Fibroblast of skin of left biceps (primary cell): ENCODE measurements around the gene RHBDD3.
A peak's percentile ranks its signal among the peaks of the same experiment; 100 is the strongest.

Experiments used
- DNase-seq, 2 experiments: peaks; one replicate each; pipeline ENCODE4 v3.0.0-alpha.2; 2013; ENCODE audit warnings: low read depth in 2 of 2

The RHBDD3 gene

DNA sequence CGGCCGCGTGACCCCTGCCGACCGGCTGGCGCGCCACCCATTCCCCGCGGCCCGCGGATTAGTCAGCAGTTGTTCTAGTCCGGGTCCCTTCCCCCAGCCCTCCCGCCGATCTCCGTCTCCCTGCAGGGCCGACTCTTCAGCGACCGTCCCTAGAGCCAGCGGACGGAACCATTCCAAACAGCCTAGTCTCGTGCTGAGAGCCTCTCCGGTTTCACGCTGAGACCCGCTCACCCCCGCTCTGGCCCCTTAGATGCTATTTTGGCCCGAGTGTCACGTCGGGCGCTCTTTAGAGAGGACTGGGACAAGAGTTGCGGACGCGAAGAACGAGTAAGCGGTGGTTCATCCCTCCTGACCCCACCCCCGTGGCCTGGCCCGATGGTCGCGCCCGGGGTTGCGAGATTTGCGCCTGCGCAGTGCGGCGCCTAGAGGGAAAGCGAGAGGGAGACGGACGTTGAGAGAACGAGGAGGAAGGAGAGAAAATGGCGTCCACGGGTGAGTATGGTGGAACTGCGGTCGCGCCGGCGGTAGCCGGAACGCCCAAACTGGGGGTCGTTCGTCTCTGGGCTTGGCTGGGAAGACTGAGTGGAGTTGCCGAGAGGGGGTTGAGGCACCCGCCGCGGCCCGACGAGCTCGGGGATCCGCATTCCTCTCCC lies at the start of gene RHBDD3, which contains the start of gene EWSR1:
RHBDD3 (minus strand) TSS at position 124 of the 653 bp plus-strand sequence. CDS start 2,355 bp downstream, outside the sequence.
EWSR1 (plus strand) TSS at position 411 of the 653 bp plus-strand sequence; CDS start at position 480, 69 bp downstream.
- DNase-seq: peak; percentile 95 to 96

DNA sequence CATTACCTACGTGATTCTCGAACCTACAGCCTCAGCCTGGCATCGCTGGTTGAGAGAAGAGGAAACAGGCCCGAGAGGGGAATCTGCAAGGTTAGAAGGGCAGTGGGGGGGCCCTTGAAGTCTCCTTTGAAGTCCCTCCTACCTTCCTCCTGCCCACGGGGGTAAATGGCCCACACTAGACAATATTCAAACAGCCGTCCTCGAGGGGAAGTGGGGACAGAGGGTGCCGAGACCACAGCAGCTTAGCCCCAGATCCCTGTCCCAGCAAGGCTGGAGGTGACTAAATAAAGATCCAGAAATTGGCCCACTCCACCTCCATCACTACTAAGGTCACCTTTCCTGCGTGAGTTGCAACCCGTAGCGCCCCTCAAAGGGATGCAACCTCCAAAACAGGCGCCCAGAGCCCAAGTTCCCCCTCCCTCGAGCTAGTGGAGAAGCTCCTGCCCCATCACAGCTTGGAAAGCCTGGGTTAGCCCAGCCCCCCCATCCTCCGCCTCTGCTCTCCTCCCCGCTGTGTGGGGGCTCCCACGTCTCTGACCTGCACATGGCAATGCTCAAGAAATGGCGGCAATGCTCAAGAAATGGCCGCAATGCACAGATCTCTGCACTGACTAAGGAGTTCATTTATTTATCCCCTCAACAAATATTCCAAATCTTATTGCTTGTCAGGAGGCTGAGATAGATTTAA lies 48.5 kb upstream of the RHBDD3 start:
- DNase-seq: no peak

DNA sequence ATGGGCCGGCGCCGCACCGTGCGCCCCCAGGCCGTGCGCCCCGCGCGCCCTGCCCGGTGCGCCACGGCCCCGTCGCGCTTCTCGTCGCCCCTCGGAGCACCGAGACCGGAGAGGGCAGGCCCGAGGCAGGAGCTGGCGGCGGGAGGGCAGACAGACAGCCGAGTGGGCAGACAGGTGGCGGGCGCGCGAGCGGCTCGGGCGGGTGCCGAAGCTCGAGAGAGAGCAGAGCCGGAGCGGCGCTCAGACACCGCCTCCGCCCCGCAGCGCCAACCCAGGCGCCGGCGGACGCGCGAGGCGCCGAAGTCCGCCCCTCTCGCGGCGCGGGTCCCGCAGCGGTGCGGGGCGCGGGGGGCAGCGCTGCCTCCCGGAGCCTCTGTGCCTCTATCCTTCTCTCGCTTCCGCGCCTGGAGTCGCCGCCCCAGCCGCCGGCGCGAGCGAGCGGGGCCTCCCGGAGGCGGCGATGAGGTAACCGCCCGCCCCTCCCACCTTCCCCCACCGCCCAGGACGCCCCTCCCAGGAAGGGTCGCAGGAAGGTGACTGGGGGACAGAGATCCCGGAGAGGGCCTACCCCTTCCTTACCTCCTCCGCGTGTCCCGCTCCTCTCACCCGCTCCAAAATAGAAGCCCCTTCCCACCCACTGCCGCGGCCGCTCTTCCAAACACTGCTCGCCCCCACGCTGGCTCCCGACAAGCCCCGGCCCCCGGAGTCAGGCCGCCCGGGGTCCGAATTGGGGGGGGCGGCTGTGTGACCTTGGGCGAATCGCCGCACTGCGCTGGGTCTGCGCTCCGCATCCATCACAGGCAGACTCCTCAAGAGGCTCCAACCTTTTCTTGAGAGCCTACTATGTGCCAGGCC lies 47.7 kb upstream of the RHBDD3 start, which contains the start of gene RASL10A:
RASL10A (minus strand) TSS at position 412 of the 855 bp plus-strand sequence. CDS start 451 bp downstream, outside the sequence.
- no peak for DNase-seq

DNA sequence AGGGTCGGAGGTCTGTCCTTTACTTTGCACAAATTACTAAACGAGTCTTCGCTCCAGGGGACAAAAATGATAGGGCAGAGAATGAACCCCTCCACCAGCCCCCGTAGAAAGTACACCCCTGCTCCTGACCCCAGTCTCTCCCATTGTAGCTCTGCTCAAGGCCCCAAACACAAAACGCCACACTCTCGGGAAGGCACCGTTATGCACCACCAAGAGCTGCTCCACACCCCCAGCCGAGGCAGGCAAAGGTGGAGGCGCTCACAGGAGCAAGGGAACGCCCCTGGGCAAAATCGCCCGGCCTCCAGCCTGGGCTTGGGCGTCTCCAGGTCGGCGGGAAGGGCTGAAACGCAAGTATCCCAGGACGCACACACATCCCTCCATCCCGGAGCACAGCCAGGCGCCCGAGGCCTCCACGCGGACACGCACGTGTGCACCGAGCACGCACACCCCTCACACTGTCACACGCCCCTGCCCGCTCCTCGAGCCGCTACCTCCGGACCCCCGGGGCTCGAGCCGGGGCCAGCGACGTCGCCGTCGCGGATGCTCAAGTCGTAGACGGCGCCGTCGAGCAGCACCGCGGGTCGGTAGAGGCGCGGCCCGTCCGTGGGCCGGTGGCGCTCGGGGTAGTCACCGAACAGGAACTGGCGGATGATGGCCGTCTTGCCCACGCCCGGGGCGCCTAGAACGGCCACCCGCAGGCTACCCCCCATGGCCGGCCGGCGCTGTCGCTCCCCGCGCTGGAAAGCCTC lies 46.9 kb upstream of the RHBDD3 start:
- no peak for DNase-seq

DNA sequence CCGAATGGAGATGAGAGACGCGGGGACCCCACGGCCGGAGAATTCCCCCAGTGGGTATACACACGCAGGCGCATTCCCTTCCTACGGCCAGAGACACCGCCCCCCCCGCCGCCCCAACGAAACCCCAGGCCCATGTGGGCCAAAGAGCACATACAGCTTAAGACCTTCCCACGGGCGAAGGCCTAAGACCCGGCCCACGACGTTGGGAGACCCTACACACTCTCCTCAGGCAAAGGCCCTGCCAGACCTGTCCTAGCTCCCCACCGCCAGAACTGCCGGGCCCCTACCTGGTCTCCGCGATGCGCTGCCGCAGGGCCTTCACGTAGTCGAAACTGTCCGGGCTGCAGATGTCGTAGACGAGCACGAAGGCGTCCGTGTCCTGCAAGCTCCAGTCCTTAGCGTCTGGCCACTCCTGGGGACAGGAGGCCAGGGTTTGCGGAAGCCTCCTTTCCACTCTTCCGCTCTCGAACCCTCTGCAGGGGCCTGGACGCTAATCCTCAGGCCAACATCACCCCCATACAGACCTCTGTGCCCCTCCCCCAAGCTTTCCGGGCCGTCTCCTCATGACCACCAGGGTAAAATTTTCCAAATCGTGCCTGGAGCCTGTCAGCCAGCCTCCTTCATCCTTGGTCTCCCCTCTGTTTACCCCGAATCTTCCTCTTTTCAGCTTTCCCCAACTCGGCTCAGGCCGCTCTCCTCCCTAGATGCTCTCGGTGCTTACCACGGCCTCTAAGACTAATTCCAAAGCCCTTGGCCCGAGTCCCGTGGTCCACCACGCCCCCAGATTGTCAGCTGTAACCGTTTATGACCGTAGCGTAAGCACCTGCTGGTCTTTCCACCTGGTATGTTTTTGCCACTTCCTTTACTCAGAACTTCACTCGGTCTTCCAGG lies 46.0 kb upstream of the RHBDD3 start:
- no peak for DNase-seq

DNA sequence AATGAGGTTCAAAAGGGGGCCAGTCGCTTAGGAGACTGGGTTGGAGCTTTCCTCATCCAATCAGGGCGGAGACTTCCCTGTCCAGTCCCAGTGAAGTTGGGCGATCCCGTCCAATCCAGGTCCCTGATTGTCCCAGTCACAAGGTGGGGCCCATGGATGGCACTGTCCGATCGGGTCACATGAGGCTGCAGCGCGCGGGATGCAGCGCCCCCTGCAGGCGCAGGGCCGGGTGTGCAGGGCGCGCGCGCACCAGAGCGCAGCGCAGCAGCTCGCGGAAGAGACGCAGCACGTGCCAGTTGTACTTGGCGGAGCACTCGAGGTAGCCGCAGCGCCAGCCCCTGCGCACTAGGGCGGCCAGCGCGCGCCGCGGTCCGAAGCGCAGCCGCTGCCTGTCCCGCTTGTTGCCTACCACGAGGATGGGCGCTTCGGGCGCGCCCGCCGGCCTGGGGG lies 45.4 kb upstream of the RHBDD3 start:
- DNase-seq: no peak

DNA sequence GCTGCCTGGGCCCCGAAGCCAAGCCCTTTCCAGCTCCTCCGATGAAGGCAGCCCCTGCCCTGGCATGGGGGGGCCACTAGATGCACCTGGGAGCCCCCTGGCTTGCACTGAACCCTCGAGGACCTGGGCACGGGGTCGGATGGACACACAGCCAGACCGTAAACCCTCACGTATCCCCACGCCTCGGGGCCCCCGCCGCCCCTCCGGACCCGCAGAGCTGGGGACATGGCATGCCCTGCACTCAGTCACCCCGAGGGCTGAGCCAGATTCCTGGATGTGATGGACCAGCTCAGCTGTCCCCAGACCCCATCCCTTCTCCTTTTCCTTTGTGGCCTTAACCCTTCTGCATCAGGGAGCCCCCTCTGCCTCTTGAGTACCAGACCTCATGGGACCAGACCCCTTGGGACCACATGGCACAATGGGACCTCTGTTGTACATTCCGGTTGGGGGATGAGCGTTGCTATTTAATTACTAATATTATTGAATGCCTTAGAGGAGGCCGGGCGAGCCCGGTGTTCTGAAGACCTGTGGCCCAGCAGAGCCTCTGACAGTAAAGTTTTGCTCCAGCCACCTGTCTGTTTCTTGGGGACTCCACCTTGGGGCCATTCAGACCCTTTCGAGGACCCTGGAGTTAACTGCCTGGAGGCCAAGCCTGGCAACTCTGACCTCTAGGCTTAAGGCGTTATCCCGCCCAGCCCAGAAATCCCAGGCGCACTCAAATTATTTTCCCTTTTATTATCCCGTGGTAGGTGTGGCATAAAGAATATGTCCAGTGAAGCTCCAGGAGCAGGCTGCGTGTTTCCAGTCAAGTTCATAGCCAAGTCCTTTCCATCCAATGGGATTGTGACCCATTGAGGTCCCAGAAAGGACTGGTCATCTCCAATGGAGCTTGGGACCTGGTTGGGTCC lies 44.7 kb upstream of the RHBDD3 start:
- no peak for DNase-seq

DNA sequence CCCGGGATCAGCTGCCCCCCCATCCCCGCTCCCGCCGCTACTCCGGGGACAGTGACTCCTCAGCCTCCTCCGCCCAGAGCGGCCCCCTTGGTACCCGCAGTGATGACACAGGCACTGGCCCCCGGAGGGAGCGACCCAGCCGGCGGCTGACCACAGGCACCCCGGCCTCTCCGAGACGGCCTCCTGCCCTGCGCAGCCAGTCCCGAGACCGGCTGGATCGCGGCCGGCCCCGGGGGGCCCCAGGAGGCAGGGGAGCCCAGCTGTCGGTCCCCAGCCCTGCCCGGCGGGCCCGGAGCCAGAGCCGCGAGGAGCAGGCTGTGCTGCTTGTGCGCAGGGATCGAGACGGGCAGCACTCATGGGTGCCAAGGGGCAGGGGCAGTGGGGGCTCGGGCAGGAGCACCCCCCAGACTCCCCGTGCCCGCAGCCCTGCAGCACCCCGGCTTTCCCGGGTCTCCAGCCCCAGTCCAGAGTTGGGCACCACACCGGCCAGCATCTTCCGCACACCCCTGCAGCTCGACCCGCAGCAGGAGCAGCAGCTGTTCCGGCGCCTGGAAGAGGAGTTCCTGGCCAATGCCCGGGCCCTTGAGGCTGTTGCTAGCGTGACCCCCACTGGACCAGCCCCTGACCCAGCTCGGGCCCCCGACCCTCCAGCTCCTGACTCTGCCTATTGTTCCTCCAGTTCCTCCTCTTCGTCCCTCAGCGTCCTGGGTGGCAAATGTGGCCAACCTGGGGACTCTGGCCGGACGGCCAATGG lies 43.9 kb upstream of the RHBDD3 start:
- no peak for DNase-seq

DNA sequence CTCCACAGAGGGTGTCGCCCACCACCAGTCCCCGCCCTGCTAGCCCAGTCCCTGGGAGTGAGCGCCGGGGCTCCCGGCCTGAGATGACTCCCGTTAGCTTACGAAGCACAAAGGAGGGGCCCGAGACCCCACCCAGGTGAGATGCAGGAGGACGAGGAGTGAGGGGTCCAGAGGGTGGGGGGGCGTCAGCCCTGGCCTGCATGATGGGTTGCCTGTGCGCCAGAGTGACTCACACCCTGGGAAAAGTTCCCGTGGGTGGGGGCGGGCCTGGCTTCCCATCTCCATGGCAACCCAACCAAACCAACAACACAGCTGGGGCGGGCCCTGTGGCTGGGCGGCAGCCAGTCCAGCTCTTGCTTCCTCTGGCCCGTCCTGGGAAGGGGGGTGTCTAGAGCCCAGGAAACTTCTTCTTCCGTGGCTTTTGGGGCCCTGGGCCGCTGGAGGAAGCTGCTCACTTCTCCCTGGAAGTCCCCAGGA lies 43.1 kb upstream of the RHBDD3 start:
- DNase-seq: peak; percentile 91 to 92

DNA sequence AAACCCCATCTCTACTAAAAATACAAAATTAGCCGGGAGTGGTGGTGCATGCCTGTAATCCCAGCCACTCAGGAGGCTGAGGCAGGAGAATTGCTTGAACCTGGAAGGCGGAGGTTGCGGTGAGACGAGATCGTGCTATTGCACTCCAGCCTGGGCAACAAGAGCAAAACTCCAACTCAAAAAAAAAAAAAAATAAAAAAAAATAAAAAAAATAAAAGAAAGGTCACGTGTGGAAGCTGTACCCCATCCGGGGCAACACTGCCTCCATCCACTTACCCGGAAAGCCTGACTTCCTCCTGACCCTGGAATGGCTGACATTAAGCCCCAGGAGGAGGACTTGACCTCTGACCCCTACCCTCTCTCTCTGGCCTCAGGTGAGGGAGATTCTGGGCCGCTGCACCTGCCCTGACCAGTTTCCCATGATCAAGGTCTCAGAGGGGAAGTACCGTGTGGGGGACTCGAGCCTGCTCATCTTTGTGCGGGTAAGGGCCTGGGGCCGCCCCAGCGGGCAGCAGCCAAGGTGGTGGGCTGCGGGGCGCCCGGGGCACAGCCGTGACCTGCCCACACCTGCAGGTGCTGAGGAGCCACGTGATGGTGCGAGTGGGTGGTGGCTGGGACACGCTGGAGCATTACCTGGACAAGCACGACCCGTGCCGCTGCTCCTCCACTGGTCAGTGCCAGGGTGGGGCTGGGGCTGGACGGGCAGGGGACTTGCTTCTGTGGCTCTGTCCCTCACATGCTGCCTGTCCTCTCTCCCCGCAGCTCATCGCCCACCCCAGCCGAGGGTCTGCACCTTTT lies 42.5 kb upstream of the RHBDD3 start:
- no peak for DNase-seq

DNA sequence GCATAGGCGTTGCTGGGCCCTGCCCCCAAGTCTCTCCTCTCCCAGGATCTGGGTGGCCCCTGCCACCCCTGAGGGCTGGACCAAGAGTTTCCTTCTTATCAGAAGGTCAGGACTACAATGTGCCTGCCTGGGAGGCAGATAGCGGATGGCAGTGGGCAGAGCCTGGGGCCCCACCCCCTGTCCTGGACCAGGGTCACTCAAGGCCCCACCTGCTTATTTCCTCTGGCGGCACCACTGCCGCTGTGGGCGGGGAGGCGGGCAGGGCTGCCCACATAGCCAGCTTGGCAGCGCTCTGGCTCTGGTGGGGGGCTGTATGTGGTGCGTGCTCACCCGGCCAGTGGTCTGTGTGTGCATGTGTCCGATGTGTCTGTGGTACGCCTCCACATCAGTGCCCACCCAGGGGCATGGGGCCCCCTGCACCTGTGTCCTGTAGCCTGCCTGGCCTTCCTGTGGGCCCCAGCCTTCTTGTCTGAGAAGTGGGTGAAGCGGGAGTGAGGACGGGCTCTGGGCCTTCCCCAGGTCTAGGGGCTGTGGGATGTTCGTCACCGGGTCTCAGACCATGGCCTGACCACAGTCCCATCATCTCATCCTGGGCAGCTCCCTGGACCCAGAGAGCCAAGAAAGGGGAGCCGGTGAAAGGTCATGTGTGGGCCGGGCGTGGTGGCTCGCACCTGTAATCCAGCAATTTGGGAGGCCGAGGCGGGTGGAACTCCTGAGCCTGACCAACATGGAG lies 41.7 kb upstream of the RHBDD3 start:
- no peak for DNase-seq

DNA sequence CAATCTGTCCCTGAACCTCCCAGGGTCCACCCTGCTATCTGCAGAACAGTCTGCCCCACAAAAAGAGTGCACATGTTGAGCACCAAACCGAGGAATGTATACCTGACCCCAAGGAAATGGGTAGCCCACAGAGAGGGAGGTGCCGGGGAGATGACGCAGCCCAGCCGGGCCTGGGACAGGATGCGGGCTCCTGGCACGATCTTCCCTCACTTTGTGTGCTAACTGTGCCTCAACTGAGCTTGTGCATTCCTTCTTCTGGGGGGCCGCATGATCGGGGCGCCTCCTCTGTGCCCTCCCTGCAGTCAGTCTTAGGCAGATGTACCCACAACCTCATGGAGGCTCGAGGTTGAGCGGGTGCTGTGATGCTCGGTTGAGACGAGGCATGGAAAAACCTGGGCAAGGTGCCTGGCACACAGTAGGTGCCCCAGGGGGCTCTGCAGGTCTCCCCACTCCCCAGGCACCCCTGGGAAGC lies 41.0 kb upstream of the RHBDD3 start:
- no peak for DNase-seq

DNA sequence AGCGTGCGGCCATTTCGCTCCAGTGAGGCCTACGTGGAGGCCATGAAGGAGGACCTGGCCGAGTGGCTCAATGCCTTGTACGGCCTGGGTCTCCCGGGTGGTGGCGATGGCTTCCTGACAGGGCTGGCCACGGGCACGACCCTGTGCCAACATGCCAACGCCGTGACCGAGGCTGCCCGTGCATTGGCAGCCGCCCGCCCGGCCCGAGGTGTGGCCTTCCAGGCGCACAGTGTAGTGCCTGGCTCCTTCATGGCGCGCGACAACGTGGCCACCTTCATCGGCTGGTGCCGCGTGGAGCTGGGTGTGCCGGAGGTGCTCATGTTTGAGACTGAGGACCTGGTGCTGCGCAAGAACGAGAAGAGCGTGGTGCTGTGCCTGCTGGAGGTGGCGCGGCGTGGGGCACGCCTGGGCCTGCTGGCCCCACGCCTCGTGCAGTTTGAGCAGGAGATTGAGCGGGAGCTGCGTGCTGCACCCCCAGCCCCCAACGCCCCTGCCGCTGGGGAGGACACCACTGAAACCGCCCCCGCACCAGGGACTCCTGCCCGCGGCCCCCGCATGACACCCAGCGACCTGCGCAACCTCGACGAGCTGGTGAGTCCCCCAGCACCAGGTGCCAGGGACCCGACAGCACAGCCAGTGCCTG lies 40.5 kb upstream of the RHBDD3 start:
- no peak for DNase-seq

DNA sequence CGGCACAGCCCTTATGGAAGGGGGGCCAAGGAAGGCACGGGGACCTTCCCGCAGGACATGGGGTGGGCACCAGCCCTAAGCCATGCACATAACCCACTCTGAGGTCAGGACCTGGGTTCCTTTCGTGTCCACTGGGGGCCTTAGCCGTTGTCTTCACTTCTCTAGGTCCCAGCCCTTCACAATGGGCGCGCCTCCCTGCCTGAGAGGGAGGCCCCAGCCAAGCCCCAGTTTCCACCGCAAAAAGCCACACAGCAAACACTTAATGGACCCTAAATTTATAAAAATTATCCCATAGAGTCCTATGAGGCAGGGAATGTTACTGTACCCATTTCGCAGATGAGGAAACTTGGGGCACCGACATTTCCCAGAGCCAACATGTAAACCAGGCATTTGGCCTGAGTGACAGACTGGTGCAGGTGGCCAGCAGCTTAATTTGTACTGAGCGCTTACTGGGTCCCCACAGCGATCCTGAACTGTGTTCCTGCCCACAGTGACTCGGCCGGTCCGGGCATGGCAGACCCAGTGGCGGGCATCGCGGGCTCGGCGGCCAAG lies 39.9 kb upstream of the RHBDD3 start:
- DNase-seq: no peak

DNA sequence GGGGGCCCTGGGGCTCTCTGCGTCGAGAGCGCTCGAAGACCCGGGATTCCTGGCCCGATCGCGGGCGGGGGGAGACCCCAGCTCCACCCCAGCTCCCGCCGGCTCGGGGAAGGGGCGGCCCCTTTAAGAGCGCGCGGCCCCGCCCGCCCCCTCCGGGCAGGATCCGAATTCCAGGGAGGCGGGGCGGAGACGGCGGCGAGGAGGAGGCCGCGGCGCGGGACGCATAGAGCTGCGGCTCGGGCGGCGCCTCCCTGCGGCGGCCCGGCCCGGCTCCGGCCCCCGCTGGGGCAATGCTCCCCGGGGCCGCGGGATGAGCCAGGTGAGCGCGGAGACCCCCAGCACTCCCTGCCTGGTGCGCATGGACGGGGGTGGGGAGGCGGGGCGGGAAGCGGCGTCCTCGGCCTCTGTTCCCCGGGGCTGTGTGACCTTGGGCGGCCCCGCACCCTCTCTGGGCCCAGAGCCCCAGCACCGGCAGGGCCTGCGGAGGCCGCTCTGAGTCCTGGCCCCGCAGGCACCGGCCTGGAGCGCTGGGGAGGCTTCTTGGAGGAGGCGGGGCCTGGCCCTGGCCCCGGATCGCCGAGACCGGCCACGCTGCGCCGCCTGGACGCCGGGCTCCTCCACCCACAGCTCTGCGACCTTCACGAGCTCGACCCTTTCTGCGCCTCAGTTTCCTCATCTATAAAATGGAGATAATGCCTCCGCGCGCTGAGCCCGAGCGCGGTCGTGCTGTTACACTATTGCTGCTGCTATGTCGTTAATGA lies 39.2 kb upstream of the RHBDD3 start:
- peak; percentile 34 to 44 for DNase-seq
